Smooth muscle cell of the brain vasculature (primary cell): ENCODE data around the gene KIFAP3.
A peak's percentile ranks its signal among the peaks of the same experiment; 100 is the strongest.
"Not testable (repeated sequence)": the region's sequence is repeated elsewhere in the genome, so short reads cannot be mapped to it uniquely, and the experiment has no call there.

Source experiments
- DNase-seq: peaks from one replicate; pipeline ENCODE4 v3.0.0-alpha.2; 2012; ENCODE audit warnings: low read depth, low spot score

KIFAP3 gene

DNA sequence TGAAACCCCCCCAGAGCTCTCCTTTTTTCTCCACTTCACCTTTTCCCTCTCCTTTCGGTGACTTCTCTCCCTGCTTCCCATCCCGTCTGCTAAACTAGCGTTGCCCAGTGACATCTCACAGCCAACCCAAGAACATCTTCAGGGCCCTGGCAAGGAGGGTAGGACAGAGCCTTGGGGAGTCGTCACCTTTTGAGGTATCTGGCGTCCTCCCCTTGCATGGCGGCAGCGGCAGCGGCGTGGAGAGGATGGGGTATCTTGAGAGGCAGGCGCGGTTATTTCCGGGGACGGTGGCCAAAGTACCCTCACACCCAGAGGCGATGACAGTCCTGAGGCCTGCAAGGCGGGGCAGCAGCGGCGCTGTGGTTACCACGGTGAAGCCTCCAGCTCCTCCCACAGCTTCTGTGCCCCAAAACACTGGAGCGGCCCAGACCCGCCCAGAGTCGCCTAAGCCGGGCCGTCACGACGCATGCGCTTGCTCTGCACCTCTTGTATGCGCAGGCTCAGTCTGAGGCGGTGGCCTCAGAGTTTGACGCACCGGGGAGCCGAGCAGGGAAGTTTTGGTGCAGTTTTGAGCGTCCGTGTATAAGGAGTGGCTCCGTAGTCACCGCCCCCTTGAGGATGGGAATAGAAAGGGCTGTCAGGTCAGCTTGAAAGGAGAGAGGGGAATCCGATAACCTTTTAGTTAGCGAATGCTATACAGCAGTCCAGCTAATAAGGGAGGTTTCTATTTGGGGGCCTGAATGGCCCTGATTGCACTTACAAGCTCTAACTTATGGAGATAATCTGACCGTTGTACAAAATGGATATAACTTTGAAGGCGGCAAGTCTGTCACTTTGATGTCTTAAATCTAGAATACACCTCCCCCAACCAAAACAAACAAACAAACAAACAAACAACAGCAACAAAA lies at the start of gene KIFAP3:
KIFAP3 (minus strand) TSS at position 446 of the 908 bp plus-strand sequence; CDS start at position 218, 228 bp downstream.
- DNase-seq = peak; percentile 96

DNA sequence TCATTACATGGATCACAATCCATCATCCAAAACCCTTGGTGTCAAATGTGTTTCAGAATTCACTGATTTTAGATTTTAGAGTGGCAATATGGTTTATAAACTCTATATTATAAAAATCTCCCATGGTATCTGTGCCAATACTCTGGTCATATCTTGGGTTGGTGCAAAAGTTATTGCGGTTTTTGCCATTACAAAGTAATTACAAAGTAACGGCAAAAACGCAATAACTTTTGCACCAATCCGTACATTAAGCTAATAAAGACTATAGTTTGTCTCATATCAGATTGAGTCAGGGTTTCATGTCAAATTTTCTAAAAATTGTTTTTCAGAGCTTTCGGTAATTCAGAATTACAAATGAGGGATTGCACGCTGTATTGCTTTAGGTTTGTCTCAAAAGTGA lies 47.9 kb upstream of the KIFAP3 start:
- DNase-seq = no peak

DNA sequence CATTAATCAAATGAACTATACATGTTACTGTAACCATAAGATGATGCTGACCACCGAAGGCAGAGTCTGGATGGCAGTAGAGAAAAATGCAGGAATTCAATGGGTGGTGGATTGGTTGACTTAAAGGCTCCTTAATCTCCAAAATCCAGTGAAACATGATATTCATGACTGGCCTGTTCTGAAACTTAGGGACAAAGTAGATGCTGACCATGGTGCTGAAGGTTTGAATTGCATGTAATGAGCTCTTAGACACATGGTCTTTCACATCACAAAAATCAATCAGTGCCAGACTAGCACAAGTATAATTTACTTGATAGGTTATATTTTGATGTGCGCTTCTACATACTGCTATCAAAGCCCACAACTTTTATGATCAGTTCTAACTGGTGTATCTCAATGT lies 40.4 kb upstream of the KIFAP3 start:
- DNase-seq = peak; percentile 17

DNA sequence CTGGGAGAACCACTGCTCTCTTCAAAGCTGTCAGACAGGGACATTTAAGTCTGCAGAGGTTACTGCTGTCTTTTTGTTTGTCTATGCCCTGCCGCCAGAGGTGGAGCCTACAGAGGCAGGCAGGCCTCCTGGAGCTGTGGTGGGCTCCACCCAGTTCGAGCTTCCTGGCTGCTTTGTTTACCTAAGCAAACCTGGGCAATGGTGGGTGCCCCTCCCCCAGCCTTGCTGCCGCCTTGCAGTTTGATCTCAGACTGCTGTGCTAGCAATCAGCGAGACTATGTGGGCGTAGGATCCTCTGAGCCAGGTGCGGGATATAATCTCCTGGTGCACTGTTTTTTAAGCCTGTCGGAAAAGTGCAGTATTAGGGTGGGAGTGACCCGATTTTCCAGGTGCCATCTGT lies 38.6 kb upstream of the KIFAP3 start:
- not testable (repeated sequence) for DNase-seq

DNA sequence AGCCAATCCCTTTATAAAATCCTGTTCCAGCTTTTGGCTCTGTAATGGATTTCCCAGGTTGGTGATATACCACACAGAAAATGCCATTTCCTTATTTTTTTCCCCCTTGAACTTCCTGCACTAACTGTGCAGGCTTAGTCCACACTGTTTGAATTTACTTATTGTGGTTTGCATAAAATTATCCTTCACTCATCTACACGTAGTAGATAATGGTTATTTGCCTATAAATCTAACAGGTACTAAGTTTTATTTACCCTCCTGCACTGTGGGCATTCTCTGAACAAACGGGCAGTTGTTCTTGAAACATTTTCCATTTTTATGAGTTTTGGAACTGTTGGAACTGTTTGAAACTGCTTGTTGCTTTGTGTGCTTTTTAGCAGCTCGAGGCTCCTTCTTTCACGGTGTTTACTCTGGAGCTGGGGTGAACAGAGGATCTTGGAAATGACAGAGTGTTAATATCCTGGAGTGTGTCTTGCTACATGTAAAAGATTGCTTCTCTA lies 23.0 kb upstream of the KIFAP3 start:
- DNase-seq = no peak

DNA sequence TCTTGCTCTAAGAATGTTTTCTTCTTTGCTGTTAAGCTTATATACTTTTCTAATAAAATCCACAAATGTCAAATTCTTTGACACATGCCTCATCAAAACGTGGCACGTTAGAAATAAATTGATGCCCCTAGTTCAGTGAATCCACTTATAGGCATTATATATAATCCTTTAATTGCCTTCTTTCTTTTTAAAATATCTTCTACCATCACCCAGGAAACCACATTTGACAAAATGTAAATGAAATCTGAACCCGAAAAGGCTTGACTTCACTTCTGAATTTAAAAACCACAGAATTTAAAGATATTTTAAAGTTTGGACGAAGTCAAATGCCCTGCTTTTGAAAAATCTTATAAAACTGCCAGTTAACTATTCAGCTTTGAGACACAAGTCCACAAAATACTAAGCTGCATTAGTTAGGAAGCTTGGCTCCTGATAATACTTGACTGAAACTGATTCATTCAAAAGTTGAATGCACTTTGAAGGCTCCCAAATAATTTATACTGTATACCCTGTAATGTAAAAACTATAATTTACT lies 22.4 kb upstream of the KIFAP3 start:
- no peak for DNase-seq

DNA sequence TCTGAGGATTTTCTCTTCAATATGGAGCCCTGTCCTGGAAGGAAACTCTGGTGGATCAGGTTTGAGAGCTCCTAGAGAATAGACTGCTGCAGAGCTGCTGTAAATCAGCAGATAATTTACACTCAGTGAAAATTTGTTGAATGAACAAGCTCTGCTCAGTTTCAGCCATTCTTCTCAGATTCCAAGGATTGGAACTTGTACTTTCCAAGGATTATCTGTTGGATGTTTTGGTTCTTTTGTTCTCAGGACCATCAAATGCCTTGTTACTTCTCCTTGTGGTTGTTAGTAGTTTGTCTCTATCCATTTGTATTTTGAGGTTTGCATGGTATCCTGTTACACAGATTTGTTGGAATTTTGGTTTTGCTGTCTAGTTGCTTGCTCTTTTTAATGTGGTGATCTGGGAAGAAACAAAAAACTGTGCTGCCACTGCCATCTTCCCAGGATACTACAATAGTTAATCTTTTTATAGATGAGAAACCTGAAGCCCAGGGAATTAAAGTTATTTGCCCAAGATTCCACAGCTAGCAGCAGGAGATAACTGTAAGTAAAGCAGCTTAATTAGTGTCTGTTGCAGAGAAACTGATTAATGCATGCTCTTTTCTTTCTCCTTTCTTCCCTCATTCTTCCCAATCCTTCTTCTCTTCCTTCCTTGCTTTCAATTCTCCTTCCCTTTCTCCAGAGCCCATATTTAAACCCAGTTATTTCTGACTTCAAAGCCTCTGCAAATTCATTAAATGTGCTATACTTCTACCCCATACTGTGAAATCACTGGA lies 21.7 kb upstream of the KIFAP3 start:
- DNase-seq = no peak

DNA sequence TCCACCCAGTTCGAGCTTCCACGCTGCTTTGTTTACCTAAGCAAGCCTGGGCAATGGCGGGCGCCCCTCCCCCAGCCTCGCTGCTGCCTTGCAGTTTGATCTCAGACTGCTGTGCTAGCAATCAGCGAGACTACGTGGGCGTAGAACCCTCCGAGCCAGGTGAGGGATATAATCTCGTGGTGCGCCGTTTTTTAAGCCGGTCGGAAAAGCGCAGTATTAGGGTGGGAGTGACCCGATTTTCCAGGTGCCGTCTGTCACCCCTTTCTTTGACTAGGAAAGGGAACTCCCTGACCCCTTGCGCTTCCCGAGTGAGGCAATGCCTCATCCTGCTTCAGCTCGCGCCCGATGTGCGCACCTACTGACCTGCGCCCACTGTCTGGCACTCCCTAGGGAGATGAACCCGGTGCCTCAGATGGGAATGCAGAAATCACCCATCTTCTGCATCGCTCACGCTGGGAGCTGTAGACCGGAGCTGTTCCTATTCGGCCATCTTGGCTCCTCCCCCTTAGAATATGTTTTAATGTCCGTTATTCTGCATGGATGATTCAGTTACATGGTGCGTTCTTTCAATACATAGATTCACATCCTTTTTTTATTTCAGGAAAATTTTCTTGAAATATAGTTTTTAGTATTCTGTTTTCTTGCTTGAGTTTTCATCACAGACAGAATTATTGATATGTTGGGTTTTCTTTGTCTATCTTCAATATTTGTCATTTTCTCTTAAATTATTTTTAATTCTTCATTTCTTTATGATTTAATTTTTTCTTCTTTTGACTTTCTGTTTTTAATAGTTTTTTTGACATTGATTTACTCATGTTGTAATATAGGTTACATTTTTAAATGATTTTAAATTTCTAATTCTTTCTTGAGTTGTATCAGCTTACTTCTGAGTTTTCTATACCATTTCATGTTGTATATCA lies 20.5 kb upstream of the KIFAP3 start:
- DNase-seq = not testable (repeated sequence)

DNA sequence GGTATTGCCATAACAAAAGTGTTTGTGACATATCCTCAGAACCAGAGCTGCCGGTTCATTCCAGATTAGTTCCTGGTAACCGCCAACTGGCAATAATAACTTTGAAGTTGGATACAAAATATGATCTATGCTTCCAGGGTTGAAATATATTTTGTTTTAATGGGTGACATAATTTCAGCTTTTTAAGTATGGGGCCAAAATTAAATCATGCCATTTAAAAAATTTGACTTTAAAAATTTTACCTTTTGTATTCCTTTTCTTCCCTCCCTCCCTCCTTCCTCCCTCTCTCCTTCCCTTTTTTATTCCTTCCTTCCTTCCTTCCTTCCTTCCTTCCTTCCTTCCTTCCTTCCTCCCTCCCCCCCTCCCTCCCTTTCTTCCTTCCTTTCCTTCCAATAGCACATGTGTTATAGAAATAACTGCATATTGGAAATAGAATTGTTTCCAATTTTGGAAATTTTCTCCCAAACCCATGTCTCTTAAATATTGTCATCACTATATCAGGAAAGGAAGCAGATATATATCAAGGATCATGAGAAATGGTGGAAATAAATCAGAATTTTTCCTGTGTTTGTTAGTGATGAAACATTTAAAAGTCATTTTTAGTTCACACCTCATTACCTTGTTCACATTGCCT lies 12.0 kb upstream of the KIFAP3 start:
- DNase-seq = no peak

DNA sequence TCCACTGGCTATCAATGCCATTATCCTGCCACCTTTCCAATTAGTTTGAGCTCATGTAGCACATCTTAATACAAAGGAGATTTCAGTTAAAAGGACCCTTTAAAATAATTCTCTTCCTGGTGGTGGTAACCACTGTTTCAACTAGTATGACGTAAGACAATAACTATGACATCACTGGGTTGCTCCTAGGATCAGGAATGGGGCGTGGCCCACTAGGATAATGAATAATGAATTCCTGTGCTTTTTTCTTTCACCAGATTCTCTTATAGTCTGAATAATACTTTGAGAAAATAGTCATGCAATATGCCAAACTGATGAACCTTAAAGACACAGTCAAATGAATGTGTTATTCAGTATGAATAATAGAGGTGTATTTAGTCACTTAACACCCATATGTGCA lies 10.6 kb upstream of the KIFAP3 start:
- no peak for DNase-seq

DNA sequence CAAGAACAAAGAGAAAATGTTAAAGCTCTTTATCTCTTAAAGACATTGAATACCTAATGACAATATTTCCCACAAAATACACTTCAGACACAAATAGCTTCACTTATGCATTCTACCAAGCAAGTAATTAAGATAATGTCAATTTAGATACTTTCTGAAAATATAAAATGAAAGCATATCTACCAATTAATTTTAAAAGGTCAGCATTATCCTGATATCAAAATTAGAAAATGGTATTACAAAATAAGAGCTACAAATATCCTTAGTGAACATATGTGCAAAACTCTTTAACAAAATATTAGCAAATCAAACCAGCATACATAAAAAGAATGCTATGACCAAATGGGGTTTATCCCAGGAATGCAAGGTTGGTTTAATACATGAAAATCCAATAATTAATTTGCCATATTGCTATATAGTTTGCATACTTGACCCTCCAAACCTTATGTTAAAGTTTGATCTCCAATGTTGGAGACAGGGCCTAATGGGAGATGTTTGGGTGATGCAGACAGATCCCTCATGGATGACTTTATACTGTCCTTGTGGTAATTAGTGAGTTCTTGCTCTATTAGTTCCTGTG lies 4.2 kb upstream of the KIFAP3 start:
- DNase-seq = no peak

DNA sequence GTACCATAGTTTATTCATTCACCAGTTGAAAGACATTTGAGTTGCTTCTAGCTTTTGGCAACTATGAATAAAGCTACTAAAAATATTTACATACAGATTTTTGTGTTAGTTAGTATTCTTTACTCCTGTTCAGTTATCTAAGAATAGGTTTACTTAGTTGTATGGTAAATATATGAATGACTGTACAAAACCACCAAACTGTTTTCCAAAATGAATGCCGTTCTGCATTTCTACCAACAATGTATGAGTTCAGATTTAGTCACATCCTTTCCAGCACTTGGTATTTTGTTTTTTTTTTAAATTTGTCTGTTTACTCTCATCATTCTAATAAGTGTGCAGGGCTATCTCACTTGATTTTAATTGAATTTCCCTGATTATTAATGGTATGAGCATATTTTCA lies 3.4 kb upstream of the KIFAP3 start:
- DNase-seq = no peak

DNA sequence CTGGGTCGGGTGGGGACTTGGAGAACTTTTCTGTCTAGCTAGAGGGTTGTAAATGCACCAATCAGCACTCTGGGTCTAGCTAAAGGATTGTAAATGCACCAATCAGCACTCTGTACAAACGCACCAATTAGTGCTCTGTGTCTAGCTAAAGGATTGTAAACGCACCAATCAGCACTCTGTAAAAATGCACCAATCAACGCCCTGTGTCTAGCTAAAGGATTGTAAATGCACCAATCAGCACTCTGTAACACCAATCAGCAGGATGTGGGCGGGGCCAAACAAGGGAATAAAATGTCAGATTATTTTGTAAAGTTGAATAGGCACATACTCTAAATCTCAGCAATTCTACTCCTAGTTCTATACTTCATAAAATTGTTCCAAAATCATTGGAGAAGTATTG lies 2.5 kb upstream of the KIFAP3 start:
- not testable (repeated sequence) for DNase-seq

DNA sequence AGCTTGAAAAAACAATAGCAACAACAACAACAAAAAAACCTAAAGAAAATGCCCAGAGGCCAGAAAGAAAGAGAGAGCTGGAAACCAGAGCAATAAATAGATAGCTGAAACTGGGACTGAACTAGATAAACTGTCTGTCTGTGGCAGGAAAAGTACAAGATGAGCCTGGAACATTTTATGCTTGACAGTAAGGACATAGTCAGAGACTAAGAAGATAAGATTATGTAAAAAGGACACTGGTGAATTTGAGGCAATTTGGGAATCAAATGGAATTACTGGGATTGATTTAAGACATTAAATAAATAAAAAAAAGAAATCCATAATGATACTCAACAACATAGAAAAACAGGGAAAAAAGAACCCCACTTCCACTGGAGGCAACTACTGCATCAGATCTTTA lies 1.7 kb upstream of the KIFAP3 start:
- no peak for DNase-seq

DNA sequence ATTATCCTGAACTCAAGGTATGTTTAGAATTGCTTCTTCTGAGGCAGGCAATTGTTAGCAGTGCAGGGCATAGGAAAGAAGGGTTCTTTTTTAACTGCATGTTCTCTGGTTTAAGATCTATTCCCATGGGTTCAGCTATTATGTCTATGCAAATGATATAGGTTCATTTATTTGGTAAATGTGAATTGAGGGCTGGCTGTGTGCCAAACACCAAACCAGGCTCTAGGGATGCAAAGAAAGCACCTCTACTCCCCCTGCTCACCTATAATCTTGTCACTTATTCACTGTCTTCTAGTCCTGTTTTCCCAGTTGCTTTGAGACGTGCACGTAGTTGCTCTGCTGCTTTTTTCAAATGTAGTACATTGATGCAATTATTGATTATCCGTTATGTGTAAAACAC lies 691 bp upstream of the KIFAP3 start:
- DNase-seq = no peak

DNA sequence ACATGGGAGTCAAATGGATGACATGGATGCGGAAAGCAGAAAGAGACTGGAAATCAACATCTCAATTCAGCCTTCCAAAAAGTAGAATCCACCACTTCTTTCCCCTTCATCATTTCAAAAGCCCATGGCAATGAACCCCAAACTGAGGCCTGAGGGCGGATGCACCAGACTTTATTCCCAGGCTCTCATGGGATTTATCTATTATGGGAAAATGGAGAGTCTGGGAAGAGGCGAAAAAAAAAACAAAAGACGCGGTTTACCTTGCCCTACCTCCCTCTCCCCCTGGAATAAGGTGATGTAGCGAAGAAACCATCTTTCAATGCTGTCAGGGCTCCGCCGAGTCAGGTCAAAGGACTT lies 624 bp downstream of the KIFAP3 start:
- DNase-seq = no peak

DNA sequence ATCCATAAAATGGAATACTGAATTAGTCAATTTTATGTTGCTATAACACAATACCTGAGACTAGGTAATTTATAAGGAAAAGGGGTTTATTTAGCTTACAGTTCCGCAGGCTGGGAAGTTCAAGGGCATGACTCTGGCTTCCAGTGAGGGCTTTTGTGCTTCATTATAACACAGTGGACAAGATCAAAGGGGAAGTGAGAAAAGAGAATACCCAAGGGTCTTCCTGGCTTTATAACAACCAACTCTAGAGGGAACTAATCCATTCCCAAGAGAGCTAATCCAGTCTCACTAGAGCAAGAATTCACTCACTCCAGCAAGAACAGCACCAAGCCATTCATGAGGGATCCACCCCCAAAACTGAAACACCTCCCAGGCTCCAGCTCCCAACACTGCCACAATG lies 3.1 kb downstream of the KIFAP3 start:
- no peak for DNase-seq

DNA sequence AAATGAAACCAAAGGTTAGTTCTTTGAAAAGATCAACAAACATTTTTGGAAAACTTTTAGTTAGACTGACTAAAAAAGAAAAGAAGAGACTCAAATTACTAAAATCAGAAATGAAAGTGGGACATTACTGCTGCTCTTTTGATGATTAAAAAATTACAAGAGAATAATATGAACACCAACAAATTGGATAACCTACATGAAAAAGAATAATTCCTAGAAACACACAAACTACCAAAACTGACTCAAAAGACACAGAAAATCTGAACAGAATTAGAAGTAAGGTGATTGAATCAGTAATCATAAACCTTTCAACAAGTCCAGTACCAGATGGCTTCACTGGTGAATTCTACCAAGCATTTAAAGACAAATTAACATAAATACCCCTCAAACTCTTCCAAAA lies 5.6 kb downstream of the KIFAP3 start:
- no peak for DNase-seq

DNA sequence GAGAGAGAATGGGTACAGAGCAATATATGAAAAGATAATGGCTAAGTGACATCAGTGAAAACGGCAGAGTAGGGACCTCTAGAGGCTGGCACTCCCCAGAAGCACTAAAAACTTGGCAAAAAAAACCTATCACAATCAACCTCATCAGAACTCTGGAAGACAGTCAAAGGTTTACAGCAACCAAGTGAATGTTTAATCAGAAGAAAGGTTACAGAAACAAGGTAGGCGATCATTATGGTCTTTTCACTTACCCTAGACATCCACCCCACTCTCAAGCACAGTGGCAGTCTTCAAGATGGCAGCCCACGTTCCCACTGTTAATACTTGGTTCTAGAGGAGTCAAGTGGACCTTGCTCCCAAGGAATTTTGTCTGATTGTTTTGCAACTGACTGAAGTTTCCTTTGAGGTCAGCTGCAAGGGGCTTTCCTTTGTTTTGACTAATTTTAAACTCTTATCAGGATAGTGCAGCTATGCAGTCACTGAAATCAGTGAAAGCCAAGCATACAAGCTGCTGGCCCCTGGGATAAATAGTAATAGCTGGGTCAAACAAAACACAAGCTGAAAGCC lies 7.2 kb downstream of the KIFAP3 start:
- no peak for DNase-seq

DNA sequence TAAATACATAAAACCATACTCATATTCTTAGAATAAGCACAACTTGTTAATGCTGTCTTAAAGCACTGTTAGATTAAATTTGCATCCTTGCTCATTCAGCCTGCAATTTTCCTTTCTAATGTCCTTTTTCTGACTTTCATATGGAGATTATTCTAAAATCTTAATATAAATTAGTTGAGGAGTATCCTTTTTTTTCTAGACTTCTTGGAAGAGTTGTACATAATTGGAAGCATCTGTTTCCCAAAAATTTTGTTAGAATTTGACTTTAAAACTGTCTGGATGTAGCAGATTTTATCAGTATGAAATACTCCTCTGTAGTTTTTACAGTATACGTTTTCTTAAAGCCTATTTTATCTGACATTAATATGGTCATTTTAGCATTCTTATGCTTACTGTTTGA lies 9.7 kb downstream of the KIFAP3 start:
- no peak for DNase-seq
